A673 (cell line): ENCODE measurements around the gene PRDM16. TPM values are rescaled to one million over a fixed set of nuclear protein-coding genes. Genes with fewer than 3 reads are reported as not detected.

Experiments used
- BruUV-seq: library from RNA; stranded (reverse); fragments of 400-500 nt; replicated peaks from 2 replicates; lab custom pipeline; 2021; lab: Mats Ljungman, UMichigan
- CTCF ChIA-PET: fragments of 300-600 bp; sonication (Branson Sonifier 250); formaldehyde crosslinking; loops from one replicate; lab custom pipeline; 2022; ENCODE audit warnings: antibody characterized with exemption; lab: Charles Lee
- POLR2A ChIA-PET: fragments of 300-600 bp; sonication (Branson Sonifier 250); formaldehyde crosslinking; loops from one replicate; lab custom pipeline; 2022; ENCODE audit warnings: antibody characterized with exemption; ENCODE audit not compliant: low non-redundant PET; lab: Charles Lee
- DNase-seq: peaks from one replicate; pipeline ENCODE4 v3.0.0-alpha.2; 2015; ENCODE audit warnings: low spot score
- H3K27ac ChIP-seq: fragments of 200-600 bp; sonication (generic); 2 replicates; pipeline ENCODE4 v1.5.1; 2016; ENCODE audit warnings: mixed run types, low read depth, mild to moderate bottlenecking, mixed read lengths, antibody characterized with exemption, low read length; ENCODE audit not compliant: poor library complexity, severe bottlenecking
- H3K27me3 ChIP-seq: fragments of 200-600 bp; sonication (generic); replicated peaks from 2 replicates; pipeline ENCODE4 v1.6.1; 2017; ENCODE audit warnings: mixed run types, low read depth, mild to moderate bottlenecking, mixed read lengths, antibody characterized with exemption, low read length; ENCODE audit not compliant: insufficient read depth, poor library complexity
- H3K36me3 ChIP-seq: fragments of 200-600 bp; sonication (generic); 2 replicates; pipeline ENCODE4 v1.6.1; 2016; ENCODE audit warnings: mixed run types, mild to moderate bottlenecking, mixed read lengths, antibody characterized with exemption, low read length; ENCODE audit not compliant: insufficient read depth, poor library complexity, severe bottlenecking
- H3K4me1 ChIP-seq: fragments of 200-600 bp; sonication (generic); 2 replicates; pipeline ENCODE4 v1.6.1; 2017; ENCODE audit warnings: mixed run types, mild to moderate bottlenecking, mixed read lengths, antibody characterized with exemption, low read length; ENCODE audit not compliant: insufficient read depth, poor library complexity, severe bottlenecking
- H3K4me3 ChIP-seq: fragments of 200-600 bp; sonication (generic); 2 replicates; pipeline ENCODE4 v1.5.1; 2016; ENCODE audit warnings: low read depth, mixed run types, mild to moderate bottlenecking, mixed read lengths, low read length; ENCODE audit not compliant: poor library complexity, severe bottlenecking
- H3K9me3 ChIP-seq: fragments of 200-600 bp; sonication (generic); 2 replicates; pipeline ENCODE4 v1.6.1; 2016; ENCODE audit warnings: mixed run types, low read depth, mild to moderate bottlenecking, mixed read lengths, antibody characterized with exemption, low read length; ENCODE audit not compliant: poor library complexity, severe bottlenecking
- CTCF ChIP-seq: fragments of 300-800, 200-600 bp; sonication (generic); conservative IDR thresholded peaks from 2 replicates; pipeline ENCODE4 v1.5.1; 2017; ENCODE audit warnings: low read depth, mild to moderate bottlenecking, antibody characterized with exemption, low read length, moderate library complexity, mixed read lengths
- EZH2 ChIP-seq: fragments of 200-600 bp; sonication (generic); IDR thresholded peaks from 2 replicates; pipeline ENCODE4 v1.6.1; 2017; ENCODE audit warnings: borderline replicate concordance, low read depth, mild to moderate bottlenecking, mixed read lengths, antibody characterized with exemption, low read length; ENCODE audit not compliant: poor library complexity, severe bottlenecking
- intact Hi-C: fragments of 100-400 bp; cut with micrococcal nuclease; formaldehyde crosslinking; loops from one replicate; pipeline ENCODE4 v1.10.0; 2022; ENCODE audit not compliant: unreplicated experiment
- total RNA-seq: library from RNA; stranded (reverse); gene quantifications from 2 replicates; pipeline ENCODE4 v1.2.3, GENCODE V29; 2021

PRDM16 gene
- total RNA-seq, 1 experiment from 2014 or later = 0.49 TPM

- Histone ChIP-seq H3K27me3 (peaks cover 4% of the 10 kb centered on the region), H3K9me3 (no peaks in the 10 kb centered on the region), H3K36me3 (no peaks in the 10 kb centered on the region), H3K4me1 (no peaks in the 10 kb centered on the region), H3K27ac (no peak overlapping the region), H3K4me3 (no peak overlapping the region)
- DNase-seq = no peak
- ChIA-PET POLR2A (no interaction called here), CTCF (no interaction called here)
- intact Hi-C loops = no loop called here
- no peak for TF ChIP-seq EZH2
- TF ChIP-seq CTCF = no peak
- no TSS peak for BruUV-seq
Measured at GRCh38 chr1:3168678-3169077, 99.7 kb downstream of the PRDM16 start.

- CTCF ChIA-PET = no interaction called here
- no peaks in the 10 kb centered on the region for H3K9me3 ChIP-seq
- intact Hi-C loops = no loop called here
- BruUV-seq = no TSS peak
- no peak overlapping the region for H3K27ac ChIP-seq
- no peak overlapping the region for H3K4me3 ChIP-seq
- TF ChIP-seq CTCF (no peak), EZH2 (no peak)
- H3K4me1 ChIP-seq = no peaks in the 10 kb centered on the region
- DNase-seq = no peak
- H3K27me3 ChIP-seq = peaks cover 6% of the 10 kb centered on the region
- H3K36me3 ChIP-seq = no peaks in the 10 kb centered on the region
- POLR2A ChIA-PET = no interaction called here
Measured at GRCh38 chr1:3169665-3170356, 100.8 kb downstream of the PRDM16 start.

GRCh38 chr1:3170561-3171453 is 101.8 kb downstream of the PRDM16 start:
- Histone ChIP-seq H3K4me3 (no peak overlapping the region), H3K36me3 (no peaks in the 10 kb centered on the region), H3K27me3 (peaks cover 13% of the 10 kb centered on the region), H3K4me1 (no peaks in the 10 kb centered on the region), H3K9me3 (no peaks in the 10 kb centered on the region), H3K27ac (no peak overlapping the region)
- DNase-seq = no peak
- no TSS peak for BruUV-seq
- ChIA-PET POLR2A (no interaction called here), CTCF (no interaction called here)
- TF ChIP-seq CTCF = no peak
- TF ChIP-seq EZH2 = no peak
- intact Hi-C loops = no loop called here
